Psoas muscle (tissue), 8 donors: ENCODE measurements around the gene HNRNPUL2. TPM values are rescaled to one million over a fixed set of nuclear protein-coding genes. Genes with fewer than 3 reads are reported as not detected.

ENCODE experiments used
- ATAC-seq, 4 donors: fragments of 200-7000 bp; cut with Tn5 transposase; one replicate each; pipeline ENCODE4 v1.9.1; 2020; ENCODE audit warnings: moderate library complexity in 3 of 4, mild to moderate bottlenecking in 2 of 4
- DNase-seq, 2 donors: peaks; one replicate each; pipeline ENCODE4 v3.0.0-alpha.2; 2020
- H3K27ac ChIP-seq: fragments of 200-600 bp; one replicate; pipeline ENCODE4 v1.8.0; 2022
- H3K27me3 ChIP-seq, 3 donors: fragments of 200-600 bp in 1 of 3; one replicate each; pipeline versions ENCODE4 v1.6.1 to v1.8.0; 2013 to 2022; ENCODE audit warnings: low read length in 2 of 3, mild to moderate bottlenecking in 2 of 3, moderate library complexity in 1 of 3; ENCODE audit not compliant: insufficient read depth in 3 of 3
- H3K36me3 ChIP-seq, 2 donors: fragments of 200-600 bp in 1 of 2; one replicate each; pipeline versions ENCODE4 v1.6.1 to v1.8.0; 2013 to 2022; ENCODE audit warnings: low read depth in 1 of 2, mild to moderate bottlenecking in 1 of 2, moderate library complexity in 1 of 2; ENCODE audit not compliant: insufficient read depth in 1 of 2
- H3K4me1 ChIP-seq: fragments of 200-600 bp; one replicate; pipeline ENCODE4 v1.8.0; 2022
- H3K4me3 ChIP-seq: fragments of 200-600 bp; one replicate; pipeline ENCODE4 v1.8.0; 2022; ENCODE audit warnings: mild to moderate bottlenecking
- H3K9me3 ChIP-seq: fragments of 200-600 bp; one replicate; pipeline ENCODE4 v1.8.0; 2022
- CTCF ChIP-seq: fragments of 200-600 bp; IDR thresholded peaks from one replicate; pipeline ENCODE4 v1.8.0; 2022; ENCODE audit warnings: antibody characterized with exemption
- WGBS, 3 donors: extraction: QIAGEN DNeasy Blood & Tissue Kit; methylation state at CpG; one replicate each; pipeline versions ENCODE4 v1.1.6 to v1.1.7; 2013; 5-methylcytosine and 5-hydroxymethylcytosine counted together
- intact Hi-C, 2 donors: fragments of 100-400 bp; cut with DNase I; formaldehyde crosslinking; loops; one replicate each; pipeline versions ENCODE4 v1.11.0 to v1.14.2; 2022
- polyA plus RNA-seq, 3 donors: library from polyadenylated mRNA; stranded (reverse); fragments of 200-250 nt; gene quantifications; one replicate each; pipeline ENCODE4 v1.2.3, GENCODE V29; 2013
- total RNA-seq, 4 donors: library from RNA; stranded (reverse); fragmentation: NEBNext Ultra II Directional in 2 of 4; extraction: Animal tissue kit (Norgen Biotek cat#: 25700) in 2 of 4; gene quantifications; one replicate each; pipeline versions ENCODE4 v1.2.1 to v1.2.4, GENCODE V29; 2021 to 2023
- donor health status: healthy with polysubstance abuse.
- donor health status: DM: no; HTN: no; CAD: no; lungs with moderate emphysema.
- donor health status: Bipolar disorder and iron deficiency.
- donor health status: healthy.
- donor health status: DM: yes; HTN: yes; CAD: no.
- donor health status: DM: no; HTN: no; CAD: no.
- donor health status: DM: no; HTN: no; CAD: no.
- donor health status: DM: yes; HTN: yes; CAD: no.

HNRNPUL2 gene
- total and polyA plus RNA-seq, 7 donors = 23.8 to 39.7 (median 30.8) TPM

DNA sequence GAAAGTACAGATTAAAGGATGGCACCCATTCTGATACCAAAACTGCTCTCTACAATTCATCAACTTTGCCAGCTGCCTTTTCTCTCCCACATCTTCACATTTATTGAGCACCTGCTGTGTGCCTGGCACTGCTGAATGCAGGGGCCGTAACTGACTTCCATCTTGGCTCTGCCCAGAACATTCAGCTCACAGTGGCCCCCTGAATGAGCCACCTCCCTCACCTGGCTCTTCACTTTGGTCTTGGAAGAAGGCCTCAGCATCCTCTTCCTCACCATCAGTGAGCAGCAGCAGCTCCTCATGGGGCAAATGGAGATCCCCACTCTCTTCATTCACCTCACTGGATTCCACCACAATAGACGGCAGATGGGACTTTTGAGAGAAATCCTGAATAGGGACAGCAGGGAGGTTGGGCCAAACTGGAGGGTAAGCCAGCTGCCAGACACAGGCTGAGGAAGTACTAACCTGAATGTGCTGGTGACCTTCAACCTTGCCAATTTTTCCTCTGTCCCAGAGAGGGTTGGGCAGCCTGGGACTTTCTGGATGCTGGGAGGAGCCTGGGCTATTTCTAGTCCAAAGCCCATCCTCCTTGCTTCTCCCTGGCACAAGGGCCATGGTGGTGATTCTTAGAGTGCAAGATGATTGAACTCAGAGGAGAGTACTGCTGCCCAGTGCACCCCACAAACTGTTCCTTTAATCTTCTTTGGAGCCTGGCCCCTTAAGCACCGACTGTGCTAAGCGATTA is 57.7 kb downstream of the HNRNPUL2 start:
- Histone ChIP-seq H3K4me1 (peaks cover 48% of the 10 kb centered on the region), H3K9me3 (no peaks in the 10 kb centered on the region), H3K27ac (peak overlapping the region; percentile 87), H3K36me3 (peaks cover 3 to 37% of the 10 kb centered on the region in 2 donors), H3K27me3 (no peaks in the 10 kb centered on the region), H3K4me3 (no peak overlapping the region)
- ATAC-seq (no peak), DNase-seq (no peak)
- 41 to 69% (median 45%) methylated on average over 4 of the region's 4 CpGs for WGBS, 3 donors
- intact Hi-C loops = no loop called here
- no peak for TF ChIP-seq CTCF

- intact Hi-C loops = no loop called here
Observed at GRCh38 chr11:62667460-62667859, 59.8 kb downstream of the HNRNPUL2 start.

DNA sequence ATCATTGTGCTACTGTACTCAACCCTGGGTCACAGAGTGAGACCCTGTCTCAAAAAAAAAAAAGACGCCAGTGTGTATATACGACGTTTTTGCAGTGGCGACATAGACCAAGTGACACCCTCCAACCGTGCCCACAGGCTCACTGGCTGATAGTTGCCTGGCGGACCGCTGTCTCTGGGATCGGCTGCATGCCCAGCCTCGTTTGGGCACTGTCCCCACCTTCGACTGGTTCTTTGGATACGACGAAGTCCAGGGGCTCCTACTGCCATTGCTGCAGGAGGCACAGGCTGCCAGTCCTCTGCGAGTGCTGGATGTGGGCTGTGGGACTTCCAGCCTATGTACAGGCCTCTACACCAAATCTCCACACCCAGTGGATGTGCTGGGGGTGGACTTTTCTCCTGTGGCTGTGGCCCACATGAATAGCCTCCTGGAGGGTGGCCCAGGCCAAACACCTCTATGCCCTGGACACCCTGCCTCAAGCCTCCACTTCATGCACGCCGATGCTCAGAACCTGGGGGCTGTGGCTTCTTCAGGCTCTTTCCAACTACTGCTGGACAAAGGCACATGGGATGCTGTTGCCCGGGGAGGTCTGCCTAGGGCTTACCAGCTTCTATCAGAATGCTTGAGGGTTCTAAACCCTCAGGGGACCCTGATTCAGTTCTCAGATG is 60.9 kb downstream of the HNRNPUL2 start:
- ATAC-seq = no peak
- H3K27me3 ChIP-seq = no peaks in the 10 kb centered on the region
- DNase-seq = no peak
- H3K4me3 ChIP-seq = peak overlapping the region; percentile 99
- 31 to 43% (median 42%) methylated on average over 16 of the region's 16 CpGs for WGBS, 3 donors
- H3K9me3 ChIP-seq = no peaks in the 10 kb centered on the region
- peaks cover 3 to 42% of the 10 kb centered on the region in 2 donors for H3K36me3 ChIP-seq
- no peak for TF ChIP-seq CTCF
- intact Hi-C loops = no loop called here
- H3K4me1 ChIP-seq = peaks cover 35% of the 10 kb centered on the region
- H3K27ac ChIP-seq = peak overlapping the region; percentile 95

More at GRCh38 chr11:62667460-62667859, 59.8 kb downstream of the HNRNPUL2 start:
- TF ChIP-seq CTCF = no peak
- WGBS, 3 donors = 67 to 73% (median 72%) methylated on average over 2 of the region's 2 CpGs
- H3K9me3 ChIP-seq = no peaks in the 10 kb centered on the region
- DNase-seq = no peak
- peak overlapping the region; percentile 99 for H3K4me3 ChIP-seq
- no peaks in the 10 kb centered on the region for H3K27me3 ChIP-seq
- H3K27ac ChIP-seq = no peak overlapping the region
- no peak for ATAC-seq
- peaks cover 3 to 31% of the 10 kb centered on the region in 2 donors for H3K36me3 ChIP-seq
- H3K4me1 ChIP-seq = peaks cover 38% of the 10 kb centered on the region

- no peaks in the 10 kb centered on the region for H3K9me3 ChIP-seq
- 1 to 3% (median 2%) methylated on average over 39 of the region's 39 CpGs for WGBS, 3 donors
- peaks cover 3 to 43% of the 10 kb centered on the region in 2 donors for H3K36me3 ChIP-seq
- H3K27ac ChIP-seq = peak overlapping the region; percentile 95
- H3K27me3 ChIP-seq = no peaks in the 10 kb centered on the region
- H3K4me3 ChIP-seq = peak overlapping the region; percentile 99
- no peak for TF ChIP-seq CTCF
- intact Hi-C loops = no loop called here
- DNase-seq (peak; percentile 60 to 79), ATAC-seq (peak; percentile 22 to 57 (median 47))
- H3K4me1 ChIP-seq = peaks cover 32% of the 10 kb centered on the region
Observed at GRCh38 chr11:62665599-62666258, 61.5 kb downstream of the HNRNPUL2 start.
